ENCODE data around the gene PLAGL2.

Gene PLAGL2

GRCh38 chr20:32205110-32205842 is 2.3 kb downstream of the PLAGL2 start:
- DNase-seq (ENCODE audit: extremely low spot score), result no peak
- no peak for TF ChIP-seq CTCF (IDR thresholded peaks at IDR 0.05; ENCODE audit: control extremely low read depth, extremely low read depth, low read depth, missing control alignments)
- ChIA-PET CTCF (interaction anchor here (1.1 to 1.5 kb wide), 4 partner anchors 9 to 352 kb away, joined by 3 to 5 read pairs (median 4); no protein-coding TSS in a partner anchor), POLR2A (interaction anchor here (0.6 kb wide), 1 partner anchor 50 kb away, joined by 3 read pairs; no protein-coding TSS in a partner anchor)

- CTCF ChIA-PET, result interaction anchor here (1.0 to 1.5 kb wide), 4 partner anchors 8 to 281 kb away, joined by 3 to 5 read pairs (median 4); no protein-coding TSS in a partner anchor
- DNase-seq (ENCODE audit: extremely low spot score), result peak; percentile 41
- POLR2A ChIA-PET, result no interaction called here
- TF ChIP-seq CTCF (IDR thresholded peaks at IDR 0.05; ENCODE audit: control extremely low read depth, extremely low read depth, low read depth, missing control alignments), result no peak
Measured at GRCh38 chr20:32204205-32205109, 3.1 kb downstream of the PLAGL2 start.

- no peak for TF ChIP-seq CTCF (IDR thresholded peaks at IDR 0.05; ENCODE audit: control extremely low read depth, extremely low read depth, low read depth, missing control alignments)
- no peak for DNase-seq (ENCODE audit: extremely low spot score)
- ChIA-PET POLR2A (no interaction called here), CTCF (interaction anchor here (1.0 kb wide), 2 partner anchors 14 to 236 kb away, joined by 3 read pairs; no protein-coding TSS in a partner anchor)
Measured at GRCh38 chr20:32203356-32204204, 4.0 kb downstream of the PLAGL2 start.

GRCh38 chr20:32201977-32202363 is 5.6 kb downstream of the PLAGL2 start:
- no peak for DNase-seq (ENCODE audit: extremely low spot score)
- POLR2A ChIA-PET, result no interaction called here
- CTCF ChIA-PET, result interaction anchor here (1.3 kb wide), 1 partner anchor 165 kb away, joined by 3 read pairs; no protein-coding TSS in a partner anchor
- TF ChIP-seq CTCF (IDR thresholded peaks at IDR 0.05; ENCODE audit: control extremely low read depth, extremely low read depth, low read depth, missing control alignments), result no peak

- ChIA-PET CTCF (interaction anchor here (1.3 kb wide), 1 partner anchor 165 kb away, joined by 3 read pairs; no protein-coding TSS in a partner anchor), POLR2A (no interaction called here)
- no peak for DNase-seq (ENCODE audit: extremely low spot score)
- TF ChIP-seq CTCF (IDR thresholded peaks at IDR 0.05; ENCODE audit: control extremely low read depth, extremely low read depth, low read depth, missing control alignments), result no peak
Measured at GRCh38 chr20:32201296-32201976, 6.1 kb downstream of the PLAGL2 start.

Measured in GM10248 (cell line).